Measurements from ENCODE around the gene NMNAT1. TPM values are rescaled to one million over a fixed set of nuclear protein-coding genes. Genes with fewer than 3 reads are reported as not detected.

The NMNAT1 gene
- total and polyA plus RNA-seq, 2 of the 8 experiments (the other 6 are each of a cell fraction or from before 2014, with no cell fraction given) = 2.0 to 2.5 TPM

DNA sequence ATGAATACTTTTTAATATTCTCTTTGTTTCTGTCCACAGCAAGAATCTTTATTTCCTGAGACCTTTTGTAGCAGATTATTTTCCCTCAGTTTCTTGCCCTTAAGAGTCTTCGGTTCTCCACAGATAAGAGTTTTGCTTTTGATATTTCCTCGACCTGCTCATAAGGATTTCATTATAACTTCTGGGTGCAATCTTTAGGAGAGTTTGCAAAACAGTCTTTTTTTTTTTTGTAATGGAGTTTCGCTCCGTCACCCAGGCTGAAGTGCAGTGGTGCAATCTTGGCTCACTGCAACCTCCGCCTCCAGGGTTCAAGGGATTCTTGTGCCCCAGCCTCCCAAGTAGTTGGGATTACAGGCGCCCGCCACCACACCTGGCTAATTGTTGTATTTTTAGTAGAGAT, 79.4 kb downstream of the NMNAT1 start:
- POLR2A ChIA-PET (ENCODE audit: partially characterized antibody) = no interaction called here

More for the DNA sequence above, 79.4 kb downstream of the NMNAT1 start:
- Histone ChIP-seq H3K23me2 (ENCODE audit: low read depth, low read length) (no peaks in the 10 kb centered on the region), H3K23ac (ENCODE audit: insufficient read length) (no peak overlapping the region), H3K4me1 (replicated peaks in 1 of 4; ENCODE audit: control insufficient read depth in 3 of 4, insufficient read depth in 4 of 4, low read length in 3 of 4) (no peaks in the 10 kb centered on the region), H3K79me1 (ENCODE audit: low read depth, low read length) (no peaks in the 10 kb centered on the region), H3K27me3 (replicated peaks in 1 of 4; ENCODE audit: control insufficient read depth in 3 of 4, extremely low read depth in 1 of 4, insufficient read depth in 3 of 4, low read length in 3 of 4) (no peaks in the 10 kb centered on the region), H3K9ac (replicated peaks in 1 of 4; ENCODE audit: extremely low read depth in 1 of 4, low read depth in 3 of 4, low read length in 3 of 4) (no peak overlapping the region), H4K5ac (ENCODE audit: insufficient read length, low read depth, low read length) (no peak overlapping the region), H4K8ac (ENCODE audit: extremely low read depth, insufficient read depth, low read length) (no peak overlapping the region), H3K27ac (ENCODE audit: low read depth, low read length) (no peak overlapping the region), H2BK5ac (ENCODE audit: low read depth, low read length) (no peak overlapping the region), H2BK20ac (ENCODE audit: low read length) (no peak overlapping the region), H4K20me1 (replicated peaks in 1 of 2; ENCODE audit: control insufficient read depth in 1 of 2, insufficient read depth in 2 of 2, low read length in 2 of 2) (no peaks in the 10 kb centered on the region), H2BK120ac (replicated peaks; ENCODE audit: low read depth, low read length) (no peak overlapping the region), H3K14ac (ENCODE audit: insufficient read length) (no peak overlapping the region), H3K18ac (ENCODE audit: extremely low read depth, low read length) (no peak overlapping the region), H2AK5ac (ENCODE audit: low read depth, low read length) (no peak overlapping the region), H4K91ac (replicated peaks; ENCODE audit: insufficient read length, low read length) (no peak overlapping the region), H3K4ac (replicated peaks; ENCODE audit: insufficient read length, low read depth, low read length) (no peak overlapping the region), H2BK15ac (ENCODE audit: low read length) (no peak overlapping the region), H3K4me2 (ENCODE audit: insufficient read depth in 1 of 2, low read depth in 2 of 2, low read length in 2 of 2) (no peak overlapping the region), H3K36me3 (ENCODE audit: control insufficient read depth in 2 of 4, insufficient read depth in 4 of 4, low read length in 3 of 4) (no peaks in the 10 kb centered on the region), H3K9me3 (ENCODE audit: insufficient read depth in 2 of 2, low read depth in 1 of 2, low read length in 1 of 2) (no peaks in the 10 kb centered on the region), H3K79me2 (ENCODE audit: control insufficient read depth in 1 of 2, insufficient read depth in 2 of 2, low read length in 2 of 2) (no peaks in the 10 kb centered on the region), H3K56ac (replicated peaks; ENCODE audit: insufficient read length, low read depth, low read length) (no peak overlapping the region), H2AFZ (ENCODE audit: low read length) (no peak overlapping the region), H3K4me3 (ENCODE audit: extremely low read depth in 1 of 4, insufficient read depth in 2 of 4, low read depth in 3 of 4, low read length in 4 of 4) (no peak overlapping the region), H2BK12ac (ENCODE audit: low read depth, low read length) (no peak overlapping the region)
- CTCF ChIA-PET (ENCODE audit: partially characterized antibody) = interaction anchor here (0.7 kb wide), 1 partner anchor 130 kb away, joined by 3 read pairs; no protein-coding TSS in a partner anchor
- 89% methylated on average over 7 of the region's 7 CpGs; no CpG with 5 or more reads in 1 of the 2 experiments for WGBS, 2 experiments (ENCODE audit: extremely low coverage in 1 of 2, insufficient coverage in 1 of 2, insufficient read length in 1 of 2, insufficient replicate concordance in 2 of 2, low coverage in 1 of 2, low lambda C conversion rate in 2 of 2, missing lambda C conversion rate in 1 of 2)
- DNase-seq (ENCODE audit: low read depth in 1 of 2, low spot score in 2 of 2) (no peak), FAIRE-seq (no peak)
- TF ChIP-seq TEAD4 (IDR thresholded peaks at IDR 0.05; ENCODE audit: low read depth, low read length) = no peak
- TF ChIP-seq POLR2AphosphoS5 (IDR thresholded peaks at IDR 0.05; ENCODE audit: low read depth, low read length) = no peak
- TF ChIP-seq KDM4A (IDR thresholded peaks at IDR 0.05; ENCODE audit: low read depth, low read length, severe bottlenecking) = no peak
- TF ChIP-seq SIRT6 (IDR thresholded peaks at IDR 0.05; ENCODE audit: low read length) = no peak
- no peak for TF ChIP-seq JUND (IDR thresholded peaks at IDR 0.05; ENCODE audit: low read length)
- no peak for TF ChIP-seq CBX8 (IDR thresholded peaks at IDR 0.05; ENCODE audit: borderline replicate concordance, low read depth, low read length)

All from H1 (cell line).